Hepatic stellate cell (primary cell): ENCODE measurements around the gene PPP2R3A.
"Not testable (repeated sequence)": the region's sequence is repeated elsewhere in the genome, so short reads cannot be mapped to it uniquely, and the experiment has no call there.

Source experiments
- DNase-seq: peaks from one replicate; pipeline ENCODE4 v3.0.0; 2011; ENCODE audit warnings: low spot score

The PPP2R3A gene

DNA sequence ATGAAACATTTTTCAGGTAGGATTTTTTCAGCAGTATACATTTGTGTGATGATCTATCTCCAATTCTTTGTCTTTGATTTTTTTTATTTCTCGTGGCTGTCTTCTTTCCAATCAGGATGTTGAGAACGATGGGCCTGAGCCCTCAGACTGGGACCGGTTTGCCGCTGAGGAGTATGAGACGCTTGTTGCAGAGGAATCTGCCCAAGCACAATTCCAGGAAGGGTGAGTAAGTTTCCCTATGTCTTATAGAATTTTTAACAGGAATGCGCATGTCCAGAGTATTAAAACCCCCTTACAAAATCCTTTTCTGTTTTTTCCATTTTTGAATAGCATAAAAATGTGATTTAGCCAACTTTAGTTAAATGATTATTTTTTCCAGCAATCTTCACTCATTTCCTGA is 140.6 kb downstream of the PPP2R3A start:
- DNase-seq = no peak

DNA sequence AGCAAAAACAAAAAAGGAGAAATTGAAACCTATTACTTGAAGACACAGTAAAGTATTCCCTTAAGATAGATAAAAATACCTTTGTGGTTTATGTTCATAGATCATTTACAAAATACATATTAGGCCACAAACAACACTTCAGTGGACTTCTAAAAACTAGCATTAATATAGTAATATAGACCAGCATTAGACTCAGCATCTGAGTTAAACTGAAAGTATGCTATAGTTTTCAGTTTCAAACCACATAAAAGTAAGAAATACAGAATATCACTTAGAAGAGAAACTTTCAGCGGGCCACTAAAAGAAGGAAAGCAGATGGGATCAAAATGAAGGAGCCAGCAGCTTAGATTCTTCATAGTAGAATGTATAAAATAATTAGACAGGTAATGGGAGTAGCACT is 144.0 kb downstream of the PPP2R3A start:
- DNase-seq = no peak

DNA sequence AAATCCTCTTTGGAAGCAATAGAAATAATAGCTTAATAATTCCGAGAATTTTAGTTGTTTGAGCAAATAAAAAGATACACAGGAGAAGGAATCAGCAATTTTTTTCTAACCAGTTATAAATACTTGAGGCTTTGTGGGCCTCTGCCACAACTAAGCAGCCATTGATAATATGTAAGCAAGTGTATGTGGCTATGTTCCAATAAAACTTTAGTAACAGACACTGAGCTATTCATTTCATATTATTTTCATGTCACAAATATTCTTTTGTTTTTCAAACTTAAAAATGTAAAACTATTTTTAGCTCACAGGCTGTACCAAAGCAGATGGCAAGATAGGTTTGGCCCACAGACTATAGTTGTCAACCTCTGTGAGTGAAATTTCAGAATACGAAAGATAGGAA is 145.0 kb downstream of the PPP2R3A start:
- no peak for DNase-seq

DNA sequence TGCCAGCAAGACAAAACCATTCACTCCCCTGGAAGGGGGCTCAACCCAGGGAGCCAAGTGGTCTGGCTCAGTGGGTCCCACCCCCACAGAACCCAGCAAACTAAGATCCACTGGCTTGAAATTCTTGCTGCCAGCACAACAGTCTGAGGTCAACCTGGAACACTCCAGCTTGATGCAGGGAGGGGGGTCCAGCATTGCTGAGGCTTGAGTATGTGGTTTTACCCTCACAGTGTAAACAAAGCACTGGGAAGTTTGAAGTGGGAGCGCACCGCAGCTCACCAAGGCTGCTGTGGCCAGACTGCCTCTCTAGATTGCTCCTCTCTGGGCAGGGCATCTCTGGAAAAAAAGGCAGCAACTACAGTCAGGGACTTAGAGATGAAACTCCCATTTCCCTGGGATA is 148.9 kb downstream of the PPP2R3A start:
- DNase-seq = no peak

DNA sequence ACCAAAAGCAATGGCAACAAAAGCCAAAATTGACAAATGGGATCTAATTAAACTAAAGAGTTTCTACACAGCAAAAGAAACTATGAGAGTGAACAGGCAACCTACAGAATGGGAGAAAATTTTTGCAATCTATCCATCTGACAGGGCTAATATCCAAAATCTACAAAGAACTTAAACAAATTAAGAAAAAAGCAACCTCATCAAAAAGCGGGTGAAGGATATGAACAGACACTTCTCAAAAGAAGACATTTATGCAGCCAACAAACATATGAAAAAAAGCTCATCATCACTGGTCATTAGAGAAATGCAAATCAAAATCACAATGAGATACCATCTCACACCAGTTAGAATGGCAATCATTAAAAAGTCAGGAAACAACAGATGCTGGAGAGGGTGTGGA is 153.8 kb downstream of the PPP2R3A start:
- not testable (repeated sequence) for DNase-seq

DNA sequence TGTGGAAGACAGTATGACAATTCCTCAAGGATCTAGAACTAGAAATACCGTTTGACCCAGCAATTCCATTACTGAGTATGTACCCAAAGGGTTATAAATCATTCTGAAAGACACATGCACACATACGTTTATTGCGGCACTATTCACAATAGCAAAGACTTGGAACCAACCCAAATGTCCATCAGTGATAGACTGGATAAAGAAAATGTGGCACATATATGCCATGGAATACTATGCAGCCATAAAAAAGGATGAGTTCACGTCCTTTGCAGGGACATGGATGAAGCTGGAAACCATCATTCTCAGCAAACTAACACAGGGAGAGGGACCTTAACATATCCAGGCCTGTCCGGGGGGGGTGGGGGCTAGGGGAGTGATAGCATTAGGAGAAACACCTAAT is 154.3 kb downstream of the PPP2R3A start:
- not testable (repeated sequence) for DNase-seq

DNA sequence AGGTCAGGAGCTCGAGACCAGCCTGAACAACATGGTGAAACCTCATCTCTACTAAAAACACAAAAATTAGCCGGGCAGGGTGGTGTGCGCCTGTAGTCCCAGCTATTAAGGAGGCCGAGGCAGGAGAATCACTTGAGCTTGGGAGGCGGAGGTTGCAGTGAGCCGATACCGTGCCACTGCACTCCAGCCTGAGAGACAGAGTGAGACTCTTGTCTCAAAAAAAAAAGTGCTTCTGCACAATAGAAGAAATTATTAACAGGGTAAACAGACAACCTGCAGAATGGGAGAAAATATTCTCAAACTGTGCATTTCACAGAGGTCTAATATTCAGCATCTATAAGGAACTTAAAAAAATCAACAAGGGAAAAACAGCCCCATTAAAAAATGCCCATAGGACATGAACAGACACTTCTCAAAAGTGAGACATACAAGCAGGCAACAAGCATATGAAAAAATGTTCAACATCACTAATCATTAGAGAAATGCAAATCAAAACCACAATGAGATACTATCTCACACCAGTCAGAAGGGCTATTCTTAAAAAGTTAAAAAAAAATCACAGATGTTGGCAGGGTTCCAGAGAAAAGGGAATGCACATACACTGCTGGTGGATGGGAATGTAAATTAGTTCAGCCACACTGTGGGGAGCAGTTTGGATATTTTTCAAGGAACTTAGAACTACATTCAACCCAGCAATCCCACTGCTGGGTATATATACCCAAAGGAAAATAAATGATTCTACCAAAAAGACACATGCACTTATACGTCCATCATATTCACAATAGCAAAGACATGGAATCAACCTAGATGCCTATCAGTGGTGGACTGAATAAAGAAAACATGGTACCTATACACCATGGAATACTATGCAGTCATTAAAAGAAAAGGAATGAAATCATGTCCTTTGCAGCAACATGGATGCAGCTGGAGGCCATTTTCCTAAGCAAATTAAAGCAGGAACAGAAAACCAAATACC is 155.1 kb downstream of the PPP2R3A start:
- DNase-seq = no peak

DNA sequence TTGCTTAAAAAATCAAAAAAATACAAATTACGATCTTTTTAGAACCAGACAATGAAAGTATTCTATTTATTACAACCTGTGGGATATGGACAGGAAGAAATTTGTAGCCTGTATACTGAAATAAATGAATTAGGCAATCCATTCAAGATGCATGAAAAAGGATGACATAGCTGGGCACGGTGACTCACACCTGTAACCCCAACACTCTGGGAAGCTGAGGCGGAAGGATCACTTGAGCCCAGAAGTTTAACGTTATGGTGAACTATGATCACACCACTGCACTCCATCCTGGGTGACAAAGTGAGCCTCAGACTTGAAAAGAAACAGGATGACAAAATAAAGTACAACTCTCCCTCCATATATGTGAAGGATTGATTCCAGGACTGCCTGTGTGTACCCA is 156.5 kb downstream of the PPP2R3A start:
- DNase-seq = no peak

DNA sequence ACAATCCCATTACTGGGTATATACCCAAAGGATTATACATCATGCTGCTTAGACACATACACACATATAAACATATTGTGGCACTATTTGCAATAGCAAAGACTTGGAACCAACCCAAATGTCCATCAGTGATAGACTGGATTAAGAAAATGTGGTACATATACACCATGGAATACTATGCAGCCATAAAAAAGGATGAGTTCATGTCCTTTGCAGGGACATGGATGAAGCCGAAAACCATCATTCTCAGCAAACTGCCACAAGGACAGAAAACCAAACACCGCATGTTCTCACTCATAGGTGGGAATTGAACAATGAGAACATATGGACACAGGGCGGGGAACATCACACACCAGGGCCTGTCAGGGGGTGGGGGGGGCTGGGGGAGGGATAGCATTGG is 166.1 kb downstream of the PPP2R3A start:
- not testable (repeated sequence) for DNase-seq

DNA sequence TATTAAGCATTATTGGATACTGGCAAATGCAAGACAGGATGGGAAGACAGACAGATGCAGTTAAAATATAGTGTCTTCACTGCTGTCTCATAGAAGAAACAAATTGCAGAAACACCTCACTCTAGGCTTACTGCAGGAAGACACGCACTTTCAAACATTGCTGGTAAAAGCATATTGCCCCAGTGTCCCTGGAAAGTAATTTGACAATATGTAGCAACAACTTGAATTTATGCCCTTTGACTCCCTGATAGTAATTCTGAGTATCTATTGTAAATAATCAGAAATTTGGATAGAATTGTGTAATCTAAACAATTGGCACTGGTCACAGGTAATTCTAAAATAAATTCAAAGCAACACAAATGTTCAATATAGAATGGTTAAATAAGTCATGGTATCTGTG is 168.6 kb downstream of the PPP2R3A start:
- no peak for DNase-seq

DNA sequence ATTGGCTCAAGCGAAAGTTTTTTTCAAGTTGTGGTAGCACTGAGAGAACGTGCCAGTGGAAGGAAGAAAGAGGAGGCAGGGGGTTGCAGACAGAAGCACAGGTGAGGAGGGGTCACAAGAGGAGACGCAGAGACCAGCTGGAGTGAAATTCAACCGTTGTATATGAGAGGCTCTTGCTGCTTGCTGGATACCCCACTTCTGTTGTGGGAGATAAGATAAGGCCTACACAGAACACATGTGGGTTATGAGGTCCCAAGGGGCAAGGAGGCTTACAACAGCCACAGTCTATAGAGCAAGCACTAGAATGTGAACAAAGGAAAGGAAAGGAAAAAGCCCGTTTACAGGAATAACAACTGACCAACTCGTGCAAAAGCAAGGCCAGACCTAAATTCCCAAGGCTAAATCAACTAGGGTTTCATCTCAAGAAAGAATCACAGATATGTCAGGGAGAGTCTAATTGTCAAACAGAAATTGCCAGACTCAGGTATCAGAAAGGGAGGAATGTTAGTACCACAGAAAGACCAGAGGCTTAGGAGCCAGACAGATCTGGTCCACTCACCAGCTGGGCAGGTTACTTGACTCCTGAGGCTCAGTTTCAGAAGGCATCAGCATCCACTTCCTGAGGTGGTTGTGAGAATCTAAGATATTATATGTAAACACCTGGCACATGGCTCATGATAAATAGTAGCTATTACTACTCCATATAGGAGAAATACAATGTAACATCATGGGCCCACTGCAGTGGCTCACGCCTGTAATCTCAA is 169.7 kb downstream of the PPP2R3A start:
- DNase-seq = no peak

DNA sequence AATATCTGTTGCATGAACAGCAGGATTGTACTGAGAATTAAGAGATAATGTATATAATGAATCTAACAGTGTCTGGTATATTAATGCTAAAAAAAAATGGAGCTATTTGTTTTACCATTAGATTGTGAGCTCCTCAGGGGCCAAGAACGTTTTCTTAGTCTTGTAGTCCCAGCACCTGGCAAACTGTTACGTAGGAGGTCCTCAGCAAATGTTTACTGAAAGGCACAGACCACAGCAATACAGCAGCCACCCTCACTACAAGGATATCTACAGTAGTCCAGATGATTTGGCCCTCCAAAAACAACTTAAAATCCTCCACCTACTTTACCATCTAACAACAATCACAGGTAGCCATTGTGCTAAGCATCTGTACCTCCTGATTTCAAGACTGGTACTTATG is 170.9 kb downstream of the PPP2R3A start:
- no peak for DNase-seq

DNA sequence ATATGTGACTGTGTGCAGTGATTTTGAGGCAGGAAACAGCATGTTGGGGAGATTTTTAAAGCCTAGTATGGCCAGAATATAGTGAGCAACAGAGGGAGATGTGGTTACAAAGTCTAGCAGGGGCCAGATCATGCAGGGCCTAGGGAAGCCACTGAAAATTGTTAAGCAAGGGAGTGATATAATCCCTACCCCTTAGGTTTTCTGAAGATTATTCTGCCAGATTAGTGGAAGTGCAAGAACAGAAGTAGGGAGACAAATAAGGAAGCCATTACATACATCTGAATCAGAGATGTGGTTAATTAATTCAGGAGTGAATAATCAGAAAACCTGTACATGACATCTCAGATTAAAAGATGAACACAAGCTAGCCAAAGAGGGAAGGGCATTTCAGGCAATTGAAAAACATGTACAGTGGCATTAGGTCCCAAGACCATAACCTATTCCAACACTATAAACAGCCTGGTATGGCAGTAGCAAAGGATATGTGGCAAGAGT is 175.8 kb downstream of the PPP2R3A start:
- DNase-seq = no peak

DNA sequence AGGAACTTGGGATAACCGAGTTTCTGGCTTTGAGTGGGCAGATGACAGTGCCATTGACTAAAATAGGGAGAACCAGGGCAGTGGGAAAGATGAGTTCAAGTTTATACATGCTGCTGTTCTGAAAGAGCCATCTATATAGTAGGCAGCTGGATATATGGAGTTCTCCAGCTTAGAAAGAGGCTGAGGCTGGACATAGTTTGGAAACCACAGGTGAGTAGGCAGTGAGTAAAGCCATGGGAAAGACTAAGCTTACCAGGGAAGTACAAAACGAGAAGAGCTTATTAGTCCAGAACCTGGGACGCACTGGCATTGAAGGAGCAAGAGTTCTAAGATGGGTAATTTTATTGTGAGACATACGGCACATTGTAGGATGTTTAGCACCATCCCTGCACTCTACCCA is 176.4 kb downstream of the PPP2R3A start:
- DNase-seq = no peak

DNA sequence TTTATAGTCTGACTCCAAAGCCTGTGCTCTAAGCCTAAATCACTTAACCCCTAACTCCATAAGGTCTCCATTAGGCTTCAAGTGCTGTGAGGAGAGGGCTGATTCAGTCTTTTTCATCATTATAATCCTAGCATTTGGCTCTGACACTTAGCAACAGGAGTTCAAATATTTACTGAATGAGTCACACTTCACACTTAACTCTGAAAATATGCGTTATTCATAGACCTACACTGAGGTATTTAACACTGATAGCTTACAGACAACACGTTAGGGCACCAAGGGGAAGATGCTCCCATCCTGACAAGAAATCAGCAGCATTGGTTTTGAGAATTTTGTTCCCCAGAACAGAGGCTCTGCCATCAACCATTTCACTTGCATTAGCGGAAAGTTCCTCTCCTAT is 177.1 kb downstream of the PPP2R3A start:
- DNase-seq = peak; percentile 39

DNA sequence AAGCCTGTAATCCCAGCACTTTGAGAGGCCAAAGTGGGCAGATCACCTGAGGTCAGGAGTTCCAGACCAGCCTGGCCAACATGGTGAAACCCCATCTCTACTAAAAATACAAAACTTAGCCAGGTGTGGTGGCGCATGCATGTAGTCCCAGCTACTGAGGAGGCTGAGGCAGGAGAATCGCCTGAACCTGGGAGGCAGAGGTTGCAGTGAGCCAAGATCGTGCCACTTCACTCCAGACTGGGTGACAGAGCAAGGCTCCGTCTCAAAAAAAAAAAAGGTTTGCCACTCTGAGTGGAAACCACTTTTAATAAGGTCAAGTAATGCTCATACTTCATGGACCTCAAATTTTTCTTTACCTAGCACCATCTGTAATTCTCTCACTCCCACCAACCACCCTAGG is 178.9 kb downstream of the PPP2R3A start:
- DNase-seq = not testable (repeated sequence)

DNA sequence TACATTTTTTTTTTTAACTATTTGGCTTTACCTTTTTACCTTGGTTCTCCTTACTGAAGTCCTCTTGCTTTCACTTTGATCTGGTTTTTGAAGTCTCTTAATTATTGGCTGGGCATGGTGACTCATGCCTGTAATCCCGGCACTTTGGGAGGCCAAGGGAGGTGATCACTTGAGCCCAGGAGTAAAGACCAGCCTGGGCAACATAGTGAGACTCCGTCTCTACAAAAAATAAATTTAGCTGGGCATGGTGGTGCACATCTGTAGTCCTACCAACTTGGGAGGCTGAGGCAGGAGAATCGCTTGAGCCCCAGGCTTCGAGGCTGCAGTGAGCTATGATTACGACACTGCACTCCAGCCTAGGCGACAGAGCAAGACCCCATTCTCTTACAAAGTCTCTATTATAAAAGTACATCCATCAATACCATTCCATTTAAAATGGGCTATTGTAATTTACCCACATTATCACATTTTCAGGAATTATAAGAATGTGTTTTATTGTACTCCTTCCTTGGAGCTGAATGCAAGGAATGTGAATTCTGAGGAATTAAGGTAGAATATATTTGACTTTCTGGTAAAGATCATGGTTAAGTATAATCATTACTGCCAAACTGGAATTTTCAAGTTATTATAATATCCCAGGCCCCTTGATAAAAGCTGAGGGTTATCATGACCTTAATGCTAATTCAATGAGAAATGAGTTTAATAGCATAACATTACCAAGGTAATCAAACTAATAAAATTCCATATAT is 181.6 kb downstream of the PPP2R3A start:
- DNase-seq = no peak

DNA sequence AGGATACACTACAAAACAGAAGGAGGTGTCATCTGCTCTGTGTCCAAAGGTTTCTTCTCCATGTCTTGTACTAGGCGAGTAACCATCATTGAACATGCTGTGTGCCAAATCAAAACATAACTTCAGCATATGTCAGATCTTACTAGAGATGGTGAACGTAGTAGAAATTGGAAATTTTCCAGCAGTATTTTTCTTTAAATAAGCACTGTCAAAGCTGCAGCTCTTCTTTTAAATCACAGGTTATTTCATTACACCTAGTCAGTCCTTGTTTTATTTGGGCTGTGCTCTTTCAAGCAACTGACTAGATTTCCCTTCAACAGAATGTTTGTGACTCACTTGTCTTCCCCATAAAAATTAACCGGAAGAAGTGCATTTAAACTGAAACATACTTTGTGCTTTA is 184.1 kb downstream of the PPP2R3A start:
- DNase-seq = no peak

DNA sequence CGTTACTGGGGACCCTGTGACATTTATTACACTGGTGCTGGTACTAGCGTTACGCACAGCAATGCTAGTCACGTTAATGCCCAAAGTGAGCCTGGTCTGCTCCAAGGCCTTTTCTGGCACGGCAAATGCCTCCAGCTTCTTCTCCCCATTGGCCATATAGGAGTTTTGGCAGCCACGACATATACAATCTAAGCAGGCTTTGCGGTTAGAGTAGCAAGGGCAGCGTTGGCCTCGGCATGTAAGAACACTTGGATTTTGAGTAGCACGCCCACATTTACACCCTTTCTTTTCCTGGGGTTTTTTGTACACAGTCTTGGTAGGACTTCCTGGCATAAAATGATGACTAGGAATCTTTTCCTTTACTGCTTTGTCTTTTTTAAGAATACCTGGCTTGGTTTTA is 185.7 kb downstream of the PPP2R3A start:
- DNase-seq = no peak

DNA sequence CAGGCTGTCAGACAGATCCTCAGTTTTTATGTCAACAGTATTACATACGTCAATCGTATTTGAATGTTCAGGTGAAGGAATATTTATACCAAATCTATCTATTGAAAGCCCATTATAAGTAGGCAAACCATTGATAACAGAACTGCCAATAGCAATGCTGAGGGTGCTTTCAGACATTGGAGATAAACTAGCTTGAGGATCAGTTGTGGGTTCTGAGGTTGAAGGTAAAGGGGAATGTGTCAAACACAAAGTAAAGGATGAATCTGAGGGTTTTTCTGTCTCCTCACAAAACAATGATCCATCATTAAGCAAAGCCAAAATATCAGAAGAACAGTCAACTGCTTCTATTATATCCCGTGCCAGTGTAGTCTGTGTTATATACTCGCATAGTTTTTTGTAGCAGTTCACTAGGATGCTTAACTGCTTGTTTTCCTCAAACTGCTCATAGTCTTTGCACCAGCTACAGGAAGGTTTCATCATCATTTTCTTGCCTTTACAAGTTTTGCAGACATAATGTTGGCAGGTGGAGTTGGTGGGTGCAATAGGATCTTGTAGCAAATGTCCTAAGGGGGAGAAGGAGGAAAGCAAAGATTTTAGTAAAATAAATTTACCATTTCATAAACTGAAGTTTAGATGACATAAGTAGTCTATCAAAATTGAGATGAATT is 186.8 kb downstream of the PPP2R3A start:
- no peak for DNase-seq

DNA sequence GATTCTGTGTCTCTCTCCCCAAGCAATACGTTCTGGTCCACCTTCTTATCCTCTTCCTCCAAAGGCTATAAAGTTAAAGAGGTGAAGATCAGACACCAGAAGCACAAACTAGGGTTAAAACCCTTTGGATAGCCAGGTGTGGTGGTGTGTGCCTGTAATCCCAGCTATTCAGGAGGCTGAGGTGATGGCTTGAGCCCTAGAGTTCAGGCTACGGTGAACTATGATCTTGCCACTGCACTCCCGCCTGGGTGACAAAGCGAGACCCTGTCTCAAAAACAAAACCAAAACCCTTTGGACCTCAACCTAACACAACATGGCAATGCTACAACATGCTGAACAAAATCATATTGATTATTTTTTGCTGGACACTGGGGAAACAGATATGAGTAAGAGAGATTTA is 187.4 kb downstream of the PPP2R3A start:
- no peak for DNase-seq

DNA sequence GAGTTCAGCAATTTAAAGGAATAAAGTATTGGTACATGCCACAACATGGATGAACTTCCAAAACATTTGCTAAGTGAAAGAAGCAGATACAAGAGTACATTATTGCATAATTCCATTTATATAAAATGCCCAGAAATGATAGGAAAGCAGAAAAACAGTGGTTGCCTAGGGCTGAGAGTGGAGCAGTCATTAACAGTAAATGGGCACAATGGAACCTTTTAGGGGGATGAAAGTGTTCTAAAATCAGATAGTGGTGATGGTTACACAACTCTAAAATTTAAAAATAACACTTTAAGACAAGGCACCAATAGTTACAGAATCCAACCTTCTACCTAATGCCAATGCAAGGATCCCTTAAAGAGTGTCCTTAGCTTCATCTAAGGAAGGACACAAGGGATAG is 196.0 kb downstream of the PPP2R3A start:
- no peak for DNase-seq
